ENCODE measurements around the gene JMJD4. TPM values are rescaled to one million over a fixed set of nuclear protein-coding genes. Genes with fewer than 3 reads are reported as not detected.
A peak's percentile ranks its signal among the peaks of the same experiment; 100 is the strongest.

Gene JMJD4
- polyA plus RNA-seq, 6 donors from 2014 or later, result 34.3 to 43.1 (median 36.5) TPM

- no peaks in the 10 kb centered on the region for H3K9me3 Mint-ChIP-seq
Observed at GRCh38 chr1:227754958-227755357, 19.9 kb upstream of the JMJD4 start.

GRCh38 chr1:227753999-227754711 is 19.1 kb upstream of the JMJD4 start:
- ATAC-seq (ENCODE audit: low read depth in 2 of 2), result no peak
- Mint-ChIP-seq H3K36me3 (peaks cover 0 to 7% of the 10 kb centered on the region in 2 donors), H3K9me3 (no peaks in the 10 kb centered on the region), H3K27ac (no peak overlapping the region), H3K4me3 (no peak overlapping the region), H3K27me3 (no peaks in the 10 kb centered on the region), H3K4me1 (peaks cover 8 to 19% (median 15%) of the 10 kb centered on the region in 3 donors)
- no peak for DNase-seq

More at GRCh38 chr1:227754958-227755357, 19.9 kb upstream of the JMJD4 start:
- Mint-ChIP-seq H3K4me3 (no peak overlapping the region), H3K36me3 (no peaks in the 10 kb centered on the region), H3K4me1 (peaks cover 5 to 14% (median 11%) of the 10 kb centered on the region in 3 donors), H3K27ac (no peak overlapping the region), H3K27me3 (no peaks in the 10 kb centered on the region)
- ATAC-seq (ENCODE audit: low read depth in 2 of 2) (no peak), DNase-seq (no peak)

DNA sequence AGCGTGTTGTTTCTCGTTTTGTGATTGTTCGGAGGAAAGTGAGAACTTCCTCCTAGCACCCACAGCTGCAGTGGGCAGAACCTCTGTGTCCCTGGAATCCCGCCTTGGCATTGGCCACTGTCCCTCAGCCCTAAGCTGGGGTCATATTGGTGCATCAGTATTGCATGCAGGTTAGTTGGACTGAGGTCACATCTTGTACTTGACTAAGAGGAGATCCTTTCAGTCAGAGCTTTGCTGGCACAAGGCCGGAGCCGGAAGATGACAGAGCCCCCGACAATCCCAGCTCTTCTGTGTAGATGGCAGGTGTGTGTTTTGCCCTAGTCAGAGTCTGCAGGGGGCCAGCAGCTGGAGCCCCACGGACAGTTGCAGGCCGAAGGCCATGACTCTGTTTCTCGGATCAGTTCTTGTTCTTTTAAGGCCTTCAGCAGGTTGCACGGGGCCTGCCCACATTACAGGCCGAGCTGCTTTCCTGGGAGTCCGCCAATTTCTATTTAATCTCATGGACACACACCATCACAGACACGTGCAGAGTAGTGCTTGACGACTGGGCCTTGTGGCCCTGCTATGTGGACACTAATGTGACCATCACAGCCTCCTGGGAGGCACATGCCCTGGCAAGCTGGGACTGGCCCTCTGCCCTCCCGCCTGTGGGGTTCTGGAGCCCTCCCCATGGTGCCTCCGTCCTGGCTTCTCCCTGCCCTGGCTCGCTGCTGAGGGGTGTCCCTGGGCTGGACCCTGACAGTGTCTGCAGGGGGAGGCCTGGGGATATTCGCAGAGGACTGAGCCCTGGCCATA is 15.0 kb upstream of the JMJD4 start:
- Mint-ChIP-seq H3K4me3 (peak overlapping the region in 1 of 8 donors; percentile 22), H3K27ac (no peak overlapping the region), H3K36me3 (peaks cover 0 to 7% of the 10 kb centered on the region in 2 donors), H3K9me3 (no peaks in the 10 kb centered on the region), H3K4me1 (peaks cover 21 to 26% (median 25%) of the 10 kb centered on the region in 3 donors), H3K27me3 (no peaks in the 10 kb centered on the region)
- DNase-seq, result no peak
- no peak for ATAC-seq (ENCODE audit: low read depth in 2 of 2)

GRCh38 chr1:227749225-227749624 is 14.1 kb upstream of the JMJD4 start:
- no peaks in the 10 kb centered on the region for H3K9me3 Mint-ChIP-seq
- H3K36me3 Mint-ChIP-seq, result peaks cover 0 to 7% of the 10 kb centered on the region in 2 donors
- H3K27me3 Mint-ChIP-seq, result no peaks in the 10 kb centered on the region
- DNase-seq (no peak), ATAC-seq (ENCODE audit: low read depth in 2 of 2) (no peak)
- peak overlapping the region in 2 of 6 donors; percentile 35 to 36 for H3K27ac Mint-ChIP-seq
- H3K4me3 Mint-ChIP-seq, result no peak overlapping the region
- H3K4me1 Mint-ChIP-seq, result peaks cover 25 to 27% (median 26%) of the 10 kb centered on the region in 3 donors

- peaks cover 19 to 27% (median 27%) of the 10 kb centered on the region in 3 donors for H3K4me1 Mint-ChIP-seq
- H3K4me3 Mint-ChIP-seq, result no peak overlapping the region
- no peak for DNase-seq
- peak overlapping the region in 2 of 6 donors; percentile 35 to 36 for H3K27ac Mint-ChIP-seq
- no peaks in the 10 kb centered on the region for H3K27me3 Mint-ChIP-seq
- no peak for ATAC-seq (ENCODE audit: low read depth in 2 of 2)
- H3K36me3 Mint-ChIP-seq, result peaks cover 0 to 7% of the 10 kb centered on the region in 2 donors
- no peaks in the 10 kb centered on the region for H3K9me3 Mint-ChIP-seq
Observed at GRCh38 chr1:227748496-227749182, 13.5 kb upstream of the JMJD4 start.

- H3K27ac Mint-ChIP-seq, result no peak overlapping the region
- H3K36me3 Mint-ChIP-seq, result peaks cover 0 to 7% of the 10 kb centered on the region in 2 donors
- DNase-seq, result no peak
- no peaks in the 10 kb centered on the region for H3K9me3 Mint-ChIP-seq
- no peaks in the 10 kb centered on the region for H3K27me3 Mint-ChIP-seq
- ATAC-seq (ENCODE audit: low read depth in 2 of 2), result no peak
- no peak overlapping the region for H3K4me3 Mint-ChIP-seq
- H3K4me1 Mint-ChIP-seq, result peaks cover 15 to 29% (median 27%) of the 10 kb centered on the region in 3 donors
Observed at GRCh38 chr1:227747948-227748495, 12.9 kb upstream of the JMJD4 start.

GRCh38 chr1:227747382-227747781 is 12.3 kb upstream of the JMJD4 start:
- no peak overlapping the region for H3K4me3 Mint-ChIP-seq
- H3K27ac Mint-ChIP-seq, result no peak overlapping the region
- no peak for ATAC-seq (ENCODE audit: low read depth in 2 of 2)
- H3K27me3 Mint-ChIP-seq, result no peaks in the 10 kb centered on the region
- peaks cover 16 to 32% (median 26%) of the 10 kb centered on the region in 3 donors for H3K4me1 Mint-ChIP-seq
- DNase-seq, result no peak
- H3K36me3 Mint-ChIP-seq, result peaks cover 0 to 7% of the 10 kb centered on the region in 2 donors
- no peaks in the 10 kb centered on the region for H3K9me3 Mint-ChIP-seq

DNA sequence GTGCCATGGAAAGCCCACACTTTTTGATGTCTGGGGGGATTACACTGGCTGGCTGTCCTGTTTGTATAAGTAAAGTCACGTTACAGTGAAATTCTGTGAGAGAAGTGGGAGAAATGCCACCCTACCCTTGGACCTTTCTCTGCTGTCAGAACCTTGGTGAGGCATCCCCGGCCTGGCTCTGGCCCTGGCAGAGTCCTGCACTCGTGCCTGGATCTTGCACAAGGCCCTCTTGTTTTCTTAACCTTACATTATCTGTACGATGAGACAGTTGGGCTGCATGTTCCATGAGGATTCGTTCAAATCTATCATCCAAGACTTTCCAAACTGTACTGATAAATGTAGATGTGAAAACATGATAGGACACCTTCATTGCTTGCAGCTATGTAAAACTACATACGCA is 11.6 kb upstream of the JMJD4 start:
- no peak overlapping the region for H3K27ac Mint-ChIP-seq
- H3K27me3 Mint-ChIP-seq, result no peaks in the 10 kb centered on the region
- H3K9me3 Mint-ChIP-seq, result no peaks in the 10 kb centered on the region
- H3K4me3 Mint-ChIP-seq, result no peak overlapping the region
- peaks cover 15 to 28% (median 22%) of the 10 kb centered on the region in 3 donors for H3K4me1 Mint-ChIP-seq
- no peak for DNase-seq
- no peak for ATAC-seq (ENCODE audit: low read depth in 2 of 2)
- peaks cover 0 to 7% of the 10 kb centered on the region in 2 donors for H3K36me3 Mint-ChIP-seq

- Mint-ChIP-seq H3K36me3 (peaks cover 0 to 7% of the 10 kb centered on the region in 2 donors), H3K4me3 (no peak overlapping the region), H3K27ac (no peak overlapping the region), H3K4me1 (peaks cover 24 to 38% (median 31%) of the 10 kb centered on the region in 3 donors), H3K27me3 (no peaks in the 10 kb centered on the region), H3K9me3 (no peaks in the 10 kb centered on the region)
- ATAC-seq (ENCODE audit: low read depth in 2 of 2) (no peak), DNase-seq (no peak)
Observed at GRCh38 chr1:227745568-227746265, 10.6 kb upstream of the JMJD4 start.

DNA sequence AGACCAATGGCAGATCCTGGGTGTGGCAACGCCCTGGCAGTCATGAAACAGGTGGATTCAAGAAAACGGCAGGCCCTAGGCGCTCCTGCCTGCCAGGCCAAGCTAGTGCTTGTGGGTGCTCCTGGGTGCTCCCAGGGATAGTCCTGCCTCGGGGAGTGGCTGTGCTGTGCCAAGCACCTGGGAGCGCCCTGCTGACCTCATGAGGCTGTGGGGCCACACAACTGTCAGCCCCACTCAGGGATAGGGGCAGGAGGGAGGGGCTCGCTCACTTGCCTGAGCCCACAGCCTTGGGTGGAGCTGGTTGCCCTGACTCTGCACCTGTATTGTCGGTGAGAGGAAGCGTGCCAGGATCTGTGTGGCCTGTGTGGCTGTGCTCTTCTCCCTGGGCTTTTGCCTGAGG is 9.6 kb upstream of the JMJD4 start:
- ATAC-seq (ENCODE audit: low read depth in 2 of 2) (no peak), DNase-seq (no peak)
- Mint-ChIP-seq H3K27ac (no peak overlapping the region), H3K36me3 (peaks cover 0 to 5% of the 10 kb centered on the region in 2 donors), H3K27me3 (no peaks in the 10 kb centered on the region), H3K4me1 (peaks cover 33 to 47% (median 40%) of the 10 kb centered on the region in 3 donors), H3K4me3 (no peak overlapping the region), H3K9me3 (no peaks in the 10 kb centered on the region)

GRCh38 chr1:227742738-227743715 is 7.9 kb upstream of the JMJD4 start:
- Mint-ChIP-seq H3K27me3 (no peaks in the 10 kb centered on the region), H3K4me1 (peaks cover 30 to 49% (median 41%) of the 10 kb centered on the region in 3 donors), H3K27ac (peak overlapping the region in 1 of 6 donors; percentile 64), H3K4me3 (no peak overlapping the region), H3K36me3 (no peaks in the 10 kb centered on the region), H3K9me3 (peaks cover 0 to 1% (median 0%) of the 10 kb centered on the region in 7 donors)
- ATAC-seq (ENCODE audit: low read depth in 2 of 2) (no peak), DNase-seq (no peak)

All from naive B cell (primary cell).